Stimulated activated naive CD8-positive, alpha-beta T cell treated with anti-CD3 and anti-CD28 coated beads, Interleukin-15, Interleukin-2, amounts not matched to agents 100 ng/mL and 50 ng/mL, for 24 hours (primary cell): ENCODE data around the gene NACC1.
"Not testable (repeated sequence)": the region's sequence is repeated elsewhere in the genome, so short reads cannot be mapped to it uniquely, and the experiment has no call there.

ENCODE experiments used
- H3K27ac Mint-ChIP-seq: one replicate; pipeline ENCODE4 v1.8.0; 2021; ENCODE audit warnings: mild to moderate bottlenecking, mixed read lengths
- H3K27me3 Mint-ChIP-seq: one replicate; pipeline ENCODE4 v1.8.0; 2021; ENCODE audit warnings: mixed read lengths
- H3K36me3 Mint-ChIP-seq: one replicate; pipeline ENCODE4 v1.8.0; 2021; ENCODE audit warnings: low read depth, mixed read lengths
- H3K4me1 Mint-ChIP-seq: one replicate; pipeline ENCODE4 v1.8.0; 2021; ENCODE audit warnings: low read depth, mixed read lengths
- H3K4me3 Mint-ChIP-seq: one replicate; pipeline ENCODE4 v1.8.0; 2021; ENCODE audit warnings: mild to moderate bottlenecking, mixed read lengths
- H3K9me3 Mint-ChIP-seq: one replicate; pipeline ENCODE4 v1.8.0; 2021; ENCODE audit warnings: mixed read lengths

Gene NACC1

DNA sequence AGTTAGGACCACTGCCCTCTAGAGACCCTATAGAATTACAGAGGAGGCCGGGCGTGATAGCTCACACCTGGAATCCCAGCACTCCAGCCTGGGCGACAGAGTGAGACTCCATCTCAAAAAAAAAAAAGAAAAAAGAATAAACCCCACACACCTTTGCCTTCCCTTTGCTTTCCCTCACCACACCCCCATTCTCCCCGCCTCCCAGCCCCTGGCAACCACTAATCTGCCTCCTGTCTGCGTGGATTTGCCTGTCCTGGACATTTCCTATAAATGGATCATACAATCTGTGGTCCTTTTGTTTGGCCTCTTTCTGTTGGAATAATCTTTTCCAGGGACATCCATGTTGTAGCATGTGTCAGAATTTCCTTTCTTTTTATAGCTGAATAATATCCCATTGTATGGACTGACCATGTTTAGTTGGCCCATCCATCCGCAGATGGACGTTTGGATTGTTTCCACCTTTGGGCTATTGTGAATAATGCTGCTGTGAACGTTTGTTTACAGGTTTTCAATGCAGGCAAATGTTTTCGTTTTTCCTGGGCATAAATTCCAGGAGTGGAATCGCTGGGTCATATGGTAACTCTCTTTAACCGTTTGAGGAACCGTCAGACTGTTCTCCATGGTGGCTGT, 15.3 kb downstream of the NACC1 start:
- H3K27ac Mint-ChIP-seq, result peak overlapping the region; percentile 99
- peaks cover 43% of the 10 kb centered on the region for H3K4me1 Mint-ChIP-seq
- no peaks in the 10 kb centered on the region for H3K9me3 Mint-ChIP-seq
- H3K36me3 Mint-ChIP-seq, result peaks cover 51% of the 10 kb centered on the region
- peak overlapping the region; percentile 80 for H3K4me3 Mint-ChIP-seq
- no peaks in the 10 kb centered on the region for H3K27me3 Mint-ChIP-seq

DNA sequence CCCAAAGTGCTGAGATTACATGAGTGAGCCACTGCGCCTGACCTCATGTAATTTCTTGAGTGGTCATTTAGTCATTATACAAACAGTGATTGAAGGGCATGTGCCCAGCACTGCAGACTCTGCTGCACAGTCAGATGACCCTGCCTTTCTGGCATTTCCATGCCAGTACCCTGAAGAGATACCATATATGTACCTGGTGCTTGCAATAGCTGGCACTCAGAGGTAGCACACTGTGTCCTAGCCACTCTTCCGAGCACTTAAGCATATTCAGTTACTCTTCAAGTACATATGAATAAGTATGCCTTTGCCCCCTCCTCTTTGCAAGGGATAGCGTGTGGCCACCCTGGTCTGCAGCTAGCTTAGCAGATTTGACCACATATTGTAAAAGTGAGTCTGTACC, 16.6 kb downstream of the NACC1 start:
- peaks cover 54% of the 10 kb centered on the region for H3K36me3 Mint-ChIP-seq
- no peaks in the 10 kb centered on the region for H3K27me3 Mint-ChIP-seq
- no peak overlapping the region for H3K4me3 Mint-ChIP-seq
- H3K27ac Mint-ChIP-seq, result peak overlapping the region; percentile 40
- no peaks in the 10 kb centered on the region for H3K9me3 Mint-ChIP-seq
- H3K4me1 Mint-ChIP-seq, result peaks cover 40% of the 10 kb centered on the region

DNA sequence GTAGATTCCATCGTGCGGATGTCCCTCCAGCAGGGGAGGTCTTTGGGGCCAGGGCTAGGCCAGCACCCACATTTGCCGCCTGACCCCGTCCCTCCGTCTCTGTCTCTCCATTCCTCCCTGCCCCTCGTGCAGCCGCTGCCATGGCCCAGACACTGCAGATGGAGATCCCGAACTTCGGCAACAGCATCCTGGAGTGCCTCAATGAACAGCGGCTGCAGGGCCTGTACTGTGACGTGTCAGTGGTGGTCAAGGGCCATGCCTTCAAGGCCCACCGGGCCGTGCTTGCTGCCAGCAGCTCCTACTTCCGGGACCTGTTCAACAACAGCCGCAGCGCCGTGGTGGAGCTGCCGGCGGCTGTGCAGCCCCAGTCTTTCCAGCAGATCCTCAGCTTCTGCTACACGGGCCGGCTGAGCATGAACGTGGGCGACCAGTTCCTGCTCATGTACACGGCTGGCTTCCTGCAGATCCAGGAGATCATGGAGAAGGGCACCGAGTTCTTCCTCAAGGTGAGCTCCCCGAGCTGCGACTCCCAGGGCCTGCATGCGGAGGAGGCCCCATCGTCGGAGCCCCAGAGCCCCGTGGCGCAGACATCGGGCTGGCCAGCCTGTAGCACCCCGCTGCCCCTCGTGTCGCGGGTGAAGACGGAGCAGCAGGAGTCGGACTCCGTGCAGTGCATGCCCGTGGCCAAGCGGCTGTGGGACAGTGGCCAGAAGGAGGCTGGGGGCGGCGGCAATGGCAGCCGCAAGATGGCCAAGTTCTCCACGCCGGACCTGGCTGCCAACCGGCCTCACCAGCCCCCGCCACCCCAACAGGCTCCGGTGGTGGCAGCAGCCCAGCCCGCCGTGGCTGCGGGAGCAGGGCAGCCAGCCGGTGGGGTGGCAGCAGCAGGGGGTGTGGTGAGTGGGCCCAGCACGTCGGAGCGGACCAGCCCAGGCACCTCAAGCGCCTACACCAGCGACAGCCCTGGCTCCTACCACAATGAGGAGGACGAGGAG, 17.3 kb downstream of the NACC1 start:
- H3K27me3 Mint-ChIP-seq, result no peaks in the 10 kb centered on the region
- H3K4me1 Mint-ChIP-seq, result peaks cover 42% of the 10 kb centered on the region
- H3K9me3 Mint-ChIP-seq, result no peaks in the 10 kb centered on the region
- peaks cover 49% of the 10 kb centered on the region for H3K36me3 Mint-ChIP-seq
- no peak overlapping the region for H3K4me3 Mint-ChIP-seq
- H3K27ac Mint-ChIP-seq, result peak overlapping the region; percentile 40

DNA sequence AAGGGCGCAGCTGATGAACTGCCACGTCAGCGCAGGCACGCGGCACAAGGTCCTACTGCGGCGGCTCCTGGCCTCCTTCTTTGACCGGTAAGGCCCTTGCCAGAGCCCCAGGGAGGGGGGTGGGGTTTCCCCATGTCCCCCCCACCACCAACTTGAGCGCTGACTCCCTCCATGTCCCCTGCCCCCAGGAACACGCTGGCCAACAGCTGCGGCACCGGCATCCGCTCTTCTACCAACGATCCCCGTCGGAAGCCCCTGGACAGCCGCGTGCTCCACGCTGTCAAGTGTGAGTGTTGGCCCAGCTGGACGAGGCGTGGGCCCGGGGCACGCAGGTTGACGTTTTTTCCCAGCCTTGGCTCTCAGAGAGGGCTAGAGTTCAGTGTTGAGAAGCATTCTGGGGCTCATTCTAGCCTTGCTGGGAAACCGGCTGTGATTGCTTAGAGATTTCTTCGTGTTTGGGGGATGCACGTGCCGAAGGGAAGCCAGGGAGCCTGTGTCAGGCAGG, 19.3 kb downstream of the NACC1 start:
- no peaks in the 10 kb centered on the region for H3K9me3 Mint-ChIP-seq
- H3K27me3 Mint-ChIP-seq, result no peaks in the 10 kb centered on the region
- no peak overlapping the region for H3K4me3 Mint-ChIP-seq
- H3K4me1 Mint-ChIP-seq, result peaks cover 28% of the 10 kb centered on the region
- no peak overlapping the region for H3K27ac Mint-ChIP-seq
- H3K36me3 Mint-ChIP-seq, result peaks cover 44% of the 10 kb centered on the region

DNA sequence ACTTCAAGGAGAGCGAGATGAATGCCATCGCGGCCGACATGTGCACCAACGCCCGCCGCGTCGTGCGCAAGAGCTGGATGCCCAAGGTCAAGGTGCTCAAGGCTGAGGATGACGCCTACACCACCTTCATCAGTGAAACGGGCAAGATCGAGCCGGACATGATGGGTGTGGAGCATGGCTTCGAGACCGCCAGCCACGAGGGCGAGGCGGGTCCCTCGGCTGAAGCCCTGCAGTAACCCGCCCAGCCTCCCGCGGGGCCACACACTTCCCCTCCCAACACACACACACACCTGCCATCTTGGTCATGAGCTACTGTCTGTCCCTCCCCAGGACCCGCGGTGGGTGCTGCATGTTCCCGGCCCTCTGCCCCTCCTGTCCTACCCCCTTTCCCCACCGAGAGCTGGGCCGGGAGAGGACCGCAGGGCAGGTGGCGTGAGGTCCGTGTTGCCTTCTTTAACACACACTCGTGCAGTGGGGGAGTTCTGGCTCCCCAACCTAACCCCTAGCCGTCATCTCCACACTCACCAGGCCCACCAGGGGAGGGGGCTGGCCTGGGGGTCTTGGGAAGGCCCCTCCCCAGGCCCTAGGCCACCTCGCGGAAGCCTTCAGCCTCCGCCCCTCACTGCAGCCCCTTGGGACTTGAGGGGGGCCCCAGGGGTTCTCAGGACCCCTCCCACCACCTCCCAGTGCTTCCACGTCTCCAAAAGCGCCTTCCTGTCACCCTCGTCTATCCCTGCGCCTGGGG, 20.3 kb downstream of the NACC1 start:
- Mint-ChIP-seq H3K27ac (no peak overlapping the region), H3K9me3 (no peaks in the 10 kb centered on the region), H3K27me3 (no peaks in the 10 kb centered on the region), H3K36me3 (peaks cover 37% of the 10 kb centered on the region), H3K4me1 (peaks cover 18% of the 10 kb centered on the region), H3K4me3 (no peak overlapping the region)

DNA sequence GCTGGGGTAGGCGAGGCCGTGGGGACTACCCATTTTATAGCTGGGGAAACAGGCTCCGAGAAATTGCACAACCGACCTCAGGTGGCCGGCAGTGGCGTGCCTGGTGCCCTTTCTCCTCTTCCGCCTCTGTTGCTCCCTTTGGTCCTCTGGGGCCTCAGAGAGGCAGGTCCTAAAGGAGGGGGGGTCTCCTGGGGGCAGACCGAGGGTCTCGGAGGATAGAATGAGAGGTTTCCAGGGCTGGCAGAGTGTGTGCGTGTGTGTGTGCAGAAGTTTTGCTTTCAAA, 20.8 kb downstream of the NACC1 start:
- peaks cover 13% of the 10 kb centered on the region for H3K4me1 Mint-ChIP-seq
- no peak overlapping the region for H3K4me3 Mint-ChIP-seq
- H3K27me3 Mint-ChIP-seq, result no peaks in the 10 kb centered on the region
- no peak overlapping the region for H3K27ac Mint-ChIP-seq
- peaks cover 36% of the 10 kb centered on the region for H3K36me3 Mint-ChIP-seq
- no peaks in the 10 kb centered on the region for H3K9me3 Mint-ChIP-seq

DNA sequence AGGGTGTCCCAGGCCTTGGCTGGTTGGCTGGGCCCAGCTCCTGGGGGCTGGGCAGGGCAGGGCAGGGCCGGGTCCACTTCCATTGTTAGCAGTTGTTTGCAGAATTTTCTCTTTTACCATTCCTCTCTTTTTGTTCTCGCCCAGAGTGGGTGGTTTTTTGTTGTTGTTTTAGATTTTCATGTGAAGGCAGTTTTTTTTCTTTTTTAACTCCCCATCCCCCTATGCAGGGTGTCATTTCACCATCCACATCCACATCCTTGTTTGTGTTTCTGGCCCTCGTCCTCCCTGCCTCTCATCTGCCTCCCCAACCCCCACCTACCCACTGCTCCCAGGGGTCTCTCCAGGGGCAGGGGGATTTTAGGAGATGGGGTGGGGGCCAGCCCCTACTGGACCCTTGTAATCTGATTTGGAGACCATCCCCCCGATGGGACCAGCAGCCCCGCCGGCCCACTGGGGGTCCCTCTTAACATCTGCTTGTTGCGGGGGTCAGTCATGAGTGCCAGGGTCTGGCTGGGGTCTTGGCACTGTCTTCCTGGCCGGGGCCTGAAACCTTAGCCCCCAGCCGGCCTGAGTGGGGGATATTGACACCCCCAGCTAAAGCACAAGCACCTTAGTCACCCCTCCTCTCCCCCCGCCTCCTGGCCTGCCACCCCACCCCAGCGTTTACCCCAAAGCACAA, 21.7 kb downstream of the NACC1 start:
- Mint-ChIP-seq H3K4me3 (no peak overlapping the region), H3K9me3 (no peaks in the 10 kb centered on the region), H3K27ac (no peak overlapping the region), H3K4me1 (peaks cover 6% of the 10 kb centered on the region), H3K36me3 (peaks cover 33% of the 10 kb centered on the region), H3K27me3 (no peaks in the 10 kb centered on the region)

DNA sequence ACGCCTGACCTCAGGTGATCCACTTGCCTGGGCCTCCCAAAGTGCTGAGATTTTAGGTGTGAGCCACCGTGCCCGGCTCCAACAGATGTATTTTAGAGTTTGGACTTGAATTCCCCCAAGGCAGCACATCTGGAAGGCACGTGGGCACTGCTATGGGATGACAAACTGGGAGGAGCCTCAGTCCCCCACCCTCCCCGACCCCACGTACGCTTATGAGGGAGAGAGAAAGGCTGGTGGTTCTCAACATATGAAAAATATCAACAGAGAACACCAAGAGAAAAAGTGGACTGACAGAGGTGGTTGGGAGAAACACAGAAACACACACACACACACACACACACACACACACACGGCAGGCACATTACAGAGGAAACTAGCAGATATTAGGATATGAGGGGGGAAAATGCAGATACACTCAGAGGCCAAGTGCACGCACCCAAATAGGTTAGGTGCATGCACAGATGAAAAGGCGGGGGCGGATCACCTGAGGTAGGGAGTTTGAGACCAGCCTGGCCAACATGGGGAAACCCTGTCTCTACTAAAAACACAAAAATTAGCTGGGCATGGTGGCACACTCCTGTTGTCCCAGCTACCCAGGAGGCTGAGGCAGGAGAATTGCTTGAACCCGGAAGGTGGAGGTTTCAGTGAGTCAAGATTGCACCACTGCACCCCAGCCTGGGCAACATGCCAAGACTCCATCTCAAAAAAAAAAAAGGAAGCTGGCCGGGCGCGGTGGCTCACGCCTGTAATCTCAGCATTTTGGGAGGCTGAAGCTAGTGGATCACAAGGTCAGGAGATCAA, 28.9 kb downstream of the NACC1 start:
- H3K36me3 Mint-ChIP-seq, result peaks cover 16% of the 10 kb centered on the region
- peaks cover 19% of the 10 kb centered on the region for H3K4me1 Mint-ChIP-seq
- H3K27ac Mint-ChIP-seq, result no peak overlapping the region

DNA sequence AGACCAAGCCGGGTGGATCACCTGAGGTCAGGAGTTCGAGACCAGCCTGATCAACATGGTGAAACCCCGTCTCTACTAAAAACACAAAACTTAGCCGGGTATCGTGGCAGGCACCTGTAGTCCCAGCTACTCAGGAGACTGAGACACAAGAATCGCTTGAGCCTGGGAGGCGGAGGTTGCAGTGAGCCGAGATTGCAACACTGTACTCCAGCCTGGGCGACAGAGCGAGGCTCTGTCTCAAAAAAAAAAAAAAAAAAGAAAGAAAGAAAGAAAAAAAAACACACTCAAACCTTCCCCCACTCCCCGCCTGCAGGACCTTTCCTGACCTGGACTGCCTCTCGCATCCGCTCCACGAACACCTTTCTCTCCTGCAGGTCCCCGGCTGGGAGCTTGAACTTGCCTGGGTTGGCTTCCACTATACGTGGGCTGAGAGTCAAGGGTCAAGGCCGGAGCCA, 31.1 kb downstream of the NACC1 start:
- H3K4me1 Mint-ChIP-seq, result peaks cover 28% of the 10 kb centered on the region
- peaks cover 27% of the 10 kb centered on the region for H3K36me3 Mint-ChIP-seq
- peak overlapping the region; percentile 99 for H3K4me3 Mint-ChIP-seq
- H3K27me3 Mint-ChIP-seq, H3K9me3 Mint-ChIP-seq: not testable (repeated sequence)
- peak overlapping the region; percentile 71 for H3K27ac Mint-ChIP-seq

More for the DNA sequence above, 28.9 kb downstream of the NACC1 start:
- H3K4me3 Mint-ChIP-seq, result no peak overlapping the region
- no peaks in the 10 kb centered on the region for H3K27me3 Mint-ChIP-seq
- no peaks in the 10 kb centered on the region for H3K9me3 Mint-ChIP-seq

DNA sequence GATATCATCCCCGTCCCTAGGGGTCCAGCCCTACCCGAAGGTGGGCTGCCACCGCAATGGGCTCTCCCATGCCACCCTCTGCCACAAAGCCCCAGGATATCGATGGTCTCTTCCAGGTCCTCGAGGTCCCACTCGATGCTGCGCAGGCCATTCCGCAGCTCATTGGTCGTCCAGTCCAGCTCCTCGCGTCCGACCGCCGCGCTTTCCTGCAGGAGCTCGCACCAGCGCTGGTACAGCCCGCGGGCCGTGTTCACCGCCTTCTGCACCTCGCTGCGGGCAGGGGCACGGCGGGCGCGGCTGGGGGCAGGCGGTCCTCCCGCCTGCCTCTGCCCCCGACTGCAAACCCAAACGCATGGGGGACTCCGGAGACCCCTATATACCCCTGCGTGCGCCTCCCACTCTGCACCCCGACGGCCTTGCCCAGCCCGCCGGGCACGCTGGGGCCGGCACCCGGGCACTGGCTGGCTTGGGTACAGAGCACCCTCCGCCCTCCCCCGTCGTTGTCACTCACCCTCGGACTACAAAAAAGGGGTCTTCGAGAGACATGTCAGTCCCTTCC, 31.6 kb downstream of the NACC1 start:
- Mint-ChIP-seq H3K4me1 (peaks cover 28% of the 10 kb centered on the region), H3K27ac (peak overlapping the region; percentile 95), H3K9me3 (no peaks in the 10 kb centered on the region), H3K36me3 (peaks cover 32% of the 10 kb centered on the region), H3K27me3 (no peaks in the 10 kb centered on the region), H3K4me3 (peak overlapping the region; percentile 99)

DNA sequence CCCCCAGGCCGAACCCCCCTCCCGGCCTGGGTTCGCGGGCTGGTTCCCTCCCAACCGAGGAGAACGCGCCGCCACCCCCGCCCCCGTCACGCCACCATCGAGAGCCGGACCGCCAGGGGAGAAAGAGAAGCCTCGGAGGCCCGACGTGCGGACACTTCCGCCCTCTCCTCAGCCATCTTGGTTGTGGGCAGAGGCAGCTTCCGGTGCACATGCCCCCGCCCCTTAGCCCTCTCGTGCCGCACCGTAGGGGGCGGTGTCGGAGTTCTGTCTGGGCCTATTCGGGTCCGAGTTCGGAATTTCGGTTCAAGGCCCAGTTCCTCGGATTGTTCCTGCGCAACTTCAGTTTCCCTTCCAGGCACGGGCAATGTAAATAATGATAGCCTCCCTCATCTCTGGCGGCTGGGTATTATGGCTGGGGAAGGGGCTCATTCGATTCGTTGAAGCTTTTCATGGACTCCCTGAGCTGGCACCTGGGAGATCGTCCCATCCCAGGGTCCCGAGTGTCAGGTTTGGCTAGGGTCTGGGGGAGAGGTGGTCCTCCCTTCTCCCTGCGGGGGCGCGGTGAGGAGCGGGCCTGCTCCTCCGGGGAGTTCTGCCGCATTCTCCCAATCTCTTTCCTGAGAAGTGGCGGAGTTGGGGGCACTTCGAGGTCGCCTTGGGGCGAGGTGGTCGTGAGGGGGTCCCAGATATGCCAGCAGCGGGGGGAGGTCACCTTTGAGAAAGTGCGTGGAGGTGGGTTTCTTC, 32.3 kb downstream of the NACC1 start, which contains the start of the genes IER2 and STX10:
IER2 (plus strand) TSS at position 225 of the 744 bp plus-strand sequence. CDS start 2,776 bp downstream, outside the sequence.
STX10 (minus strand) TSS at position 189 of the 744 bp plus-strand sequence. CDS start 202 bp downstream, outside the sequence.
- Mint-ChIP-seq H3K4me3 (peak within 1 kb of the TSS; percentile 99), H3K27me3 (no peaks in the 10 kb centered on the region), H3K27ac (peak within 1 kb of the TSS; percentile 95)

DNA sequence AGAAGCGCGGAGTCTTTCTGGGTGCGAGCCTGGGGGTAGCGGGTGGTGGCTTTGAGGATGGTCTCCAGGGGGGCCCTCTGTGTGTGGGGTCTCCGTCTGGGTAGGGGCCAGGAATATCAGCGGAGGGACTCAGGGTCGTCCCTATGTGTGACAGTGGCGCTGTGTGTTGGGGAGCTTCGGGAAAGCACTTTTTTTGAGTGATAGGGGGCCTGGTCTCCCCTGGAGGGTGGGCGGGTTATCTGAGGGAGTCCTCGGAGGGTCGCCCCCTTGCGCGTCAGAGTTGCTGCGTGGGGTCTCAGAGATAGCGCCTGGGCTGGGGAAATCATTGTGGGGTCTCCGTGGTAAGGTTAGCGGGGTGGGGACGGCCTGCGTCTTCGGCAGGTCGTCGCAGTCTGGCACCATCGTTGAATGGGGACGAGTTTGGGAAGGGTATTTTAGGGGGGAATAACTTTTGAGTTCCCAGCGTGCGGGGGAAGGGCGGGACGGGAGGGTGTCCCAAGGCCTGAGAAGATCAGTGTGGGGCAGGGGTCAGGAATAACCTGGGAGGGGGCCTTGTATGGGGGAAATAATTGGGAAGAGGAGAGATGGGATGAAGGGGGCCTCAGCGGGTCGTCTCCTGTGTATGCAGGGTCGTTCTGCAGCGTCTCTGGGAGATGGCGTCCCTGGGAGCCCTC, 33.0 kb downstream of the NACC1 start:
- peaks cover 37% of the 10 kb centered on the region for H3K36me3 Mint-ChIP-seq
- peaks cover 32% of the 10 kb centered on the region for H3K4me1 Mint-ChIP-seq
- peak overlapping the region; percentile 99 for H3K4me3 Mint-ChIP-seq
- no peaks in the 10 kb centered on the region for H3K9me3 Mint-ChIP-seq
- H3K27ac Mint-ChIP-seq, result peak overlapping the region; percentile 95
- no peaks in the 10 kb centered on the region for H3K27me3 Mint-ChIP-seq

More for the DNA sequence above, 32.3 kb downstream of the NACC1 start, which contains the start of the genes IER2 and STX10:
- H3K36me3 Mint-ChIP-seq, result peaks cover 37% of the 10 kb centered on the region
- no peaks in the 10 kb centered on the region for H3K9me3 Mint-ChIP-seq
- peaks cover 28% of the 10 kb centered on the region for H3K4me1 Mint-ChIP-seq
